Measurements from ENCODE around the gene UGP2. TPM values are rescaled to one million over a fixed set of nuclear protein-coding genes. Genes with fewer than 3 reads are reported as not detected.

Gene UGP2
- total RNA-seq, 1 experiment from 2014 or later: 78.4 TPM

GRCh38 chr2:63862806-63863205, 21.1 kb downstream of the UGP2 start:
- intact Hi-C loops (cut with micrococcal nuclease): loop anchor here (5.0 kb wide), 1 partner anchor 271 kb away; no protein-coding TSS in a partner anchor

GRCh38 chr2:63863707-63864106, 22.0 kb downstream of the UGP2 start:
- Mint-ChIP-seq H3K27me3 (ENCODE audit: insufficient read depth, unreplicated experiment) (no peaks in the 10 kb centered on the region), H3K36me3 (ENCODE audit: insufficient read depth, unreplicated experiment) (peaks cover 68% of the 10 kb centered on the region), H3K27ac (ENCODE audit: low read depth, unreplicated experiment) (peak overlapping the region; percentile 69), H3K9me3 (ENCODE audit: unreplicated experiment) (no peaks in the 10 kb centered on the region), H3K4me3 (ENCODE audit: unreplicated experiment) (no peak overlapping the region), H3K4me1 (ENCODE audit: insufficient read depth, unreplicated experiment) (peaks cover 26% of the 10 kb centered on the region)
- no peak for TF ChIP-seq CTCF (IDR thresholded peaks at IDR 0.05; ENCODE audit: unreplicated experiment)
- intact Hi-C loops (cut with micrococcal nuclease): loop anchor here (5.0 kb wide), 1 partner anchor 271 kb away; no protein-coding TSS in a partner anchor
- ChIA-PET POLR2A (interaction anchor here (0.6 to 18.6 kb wide), 9 partner anchors 12 to 275 kb away, joined by 3 to 248 read pairs (median 4); partner anchors contain the start of genes MDH1 and UGP2), CTCF (interaction anchor here (0.6 to 11.4 kb wide), 4 partner anchors 123 to 179 kb away, joined by 3 to 114 read pairs (median 4); no protein-coding TSS in a partner anchor)
- DNase-seq (ENCODE audit: unreplicated experiment): no peak
- BruUV-seq (replicated peaks): no TSS peak

More at GRCh38 chr2:63862806-63863205, 21.1 kb downstream of the UGP2 start:
- Mint-ChIP-seq H3K27me3 (ENCODE audit: insufficient read depth, unreplicated experiment) (no peaks in the 10 kb centered on the region), H3K27ac (ENCODE audit: low read depth, unreplicated experiment) (peak overlapping the region; percentile 69), H3K36me3 (ENCODE audit: insufficient read depth, unreplicated experiment) (peaks cover 71% of the 10 kb centered on the region), H3K4me3 (ENCODE audit: unreplicated experiment) (no peak overlapping the region), H3K4me1 (ENCODE audit: insufficient read depth, unreplicated experiment) (peaks cover 26% of the 10 kb centered on the region), H3K9me3 (ENCODE audit: unreplicated experiment) (no peaks in the 10 kb centered on the region)
- TF ChIP-seq CTCF (IDR thresholded peaks at IDR 0.05; ENCODE audit: unreplicated experiment): no peak
- CTCF ChIA-PET: interaction anchor here (0.7 to 11.4 kb wide), 3 partner anchors 17 to 164 kb away, joined by 4 to 114 read pairs (median 20); no protein-coding TSS in a partner anchor
- POLR2A ChIA-PET: interaction anchor here (1.0 to 18.6 kb wide), 8 partner anchors 8 to 164 kb away, joined by 4 to 248 read pairs (median 17); partner anchors contain the start of gene UGP2
- no TSS peak for BruUV-seq (replicated peaks)
- peak; percentile 50 for DNase-seq (ENCODE audit: unreplicated experiment)

GRCh38 chr2:63865159-63865799, 23.6 kb downstream of the UGP2 start:
- Mint-ChIP-seq H3K27me3 (ENCODE audit: insufficient read depth, unreplicated experiment) (no peaks in the 10 kb centered on the region), H3K4me3 (ENCODE audit: unreplicated experiment) (no peak overlapping the region), H3K4me1 (ENCODE audit: insufficient read depth, unreplicated experiment) (peaks cover 26% of the 10 kb centered on the region), H3K27ac (ENCODE audit: low read depth, unreplicated experiment) (peak overlapping the region; percentile 50), H3K36me3 (ENCODE audit: insufficient read depth, unreplicated experiment) (peaks cover 58% of the 10 kb centered on the region), H3K9me3 (ENCODE audit: unreplicated experiment) (no peaks in the 10 kb centered on the region)
- intact Hi-C loops (cut with micrococcal nuclease): no loop called here
- TF ChIP-seq CTCF (IDR thresholded peaks at IDR 0.05; ENCODE audit: unreplicated experiment): no peak
- CTCF ChIA-PET: interaction anchor here (0.6 to 11.4 kb wide), 5 partner anchors 9 to 268 kb away, joined by 3 to 114 read pairs (median 5); no protein-coding TSS in a partner anchor
- BruUV-seq (replicated peaks): no TSS peak
- POLR2A ChIA-PET: interaction anchor here (0.6 to 18.6 kb wide), 14 partner anchors 10 to 570 kb away, joined by 3 to 248 read pairs (median 4); partner anchors contain the start of gene UGP2
- no peak for DNase-seq (ENCODE audit: unreplicated experiment)

GRCh38 chr2:63866009-63866709, 24.5 kb downstream of the UGP2 start:
- ChIA-PET POLR2A (interaction anchor here (0.6 to 18.6 kb wide), 11 partner anchors 10 to 569 kb away, joined by 3 to 248 read pairs (median 4); partner anchors contain the start of genes MDH1, UGP2 and WDPCP), CTCF (interaction anchor here (0.6 to 2.0 kb wide), 5 partner anchors 9 to 452 kb away, joined by 3 to 6 read pairs (median 4); no protein-coding TSS in a partner anchor)
- no peak for DNase-seq (ENCODE audit: unreplicated experiment)
- Mint-ChIP-seq H3K4me3 (ENCODE audit: unreplicated experiment) (no peak overlapping the region), H3K27me3 (ENCODE audit: insufficient read depth, unreplicated experiment) (no peaks in the 10 kb centered on the region), H3K4me1 (ENCODE audit: insufficient read depth, unreplicated experiment) (peaks cover 30% of the 10 kb centered on the region), H3K27ac (ENCODE audit: low read depth, unreplicated experiment) (peak overlapping the region; percentile 72), H3K36me3 (ENCODE audit: insufficient read depth, unreplicated experiment) (peaks cover 49% of the 10 kb centered on the region), H3K9me3 (ENCODE audit: unreplicated experiment) (no peaks in the 10 kb centered on the region)
- TF ChIP-seq CTCF (IDR thresholded peaks at IDR 0.05; ENCODE audit: unreplicated experiment): no peak
- intact Hi-C loops (cut with micrococcal nuclease): no loop called here
- BruUV-seq (replicated peaks): no TSS peak
